HuH-7 (cell line): Measurements from ENCODE around the gene SWAP70.

Experiments used
- DNase-seq: peaks from one replicate; pipeline ENCODE4 v3.0.0; 2011; ENCODE audit warnings: low spot score

The SWAP70 gene

GRCh38 chr11:9777066-9777465 is 113.2 kb downstream of the SWAP70 start:
- DNase-seq = no peak

DNA sequence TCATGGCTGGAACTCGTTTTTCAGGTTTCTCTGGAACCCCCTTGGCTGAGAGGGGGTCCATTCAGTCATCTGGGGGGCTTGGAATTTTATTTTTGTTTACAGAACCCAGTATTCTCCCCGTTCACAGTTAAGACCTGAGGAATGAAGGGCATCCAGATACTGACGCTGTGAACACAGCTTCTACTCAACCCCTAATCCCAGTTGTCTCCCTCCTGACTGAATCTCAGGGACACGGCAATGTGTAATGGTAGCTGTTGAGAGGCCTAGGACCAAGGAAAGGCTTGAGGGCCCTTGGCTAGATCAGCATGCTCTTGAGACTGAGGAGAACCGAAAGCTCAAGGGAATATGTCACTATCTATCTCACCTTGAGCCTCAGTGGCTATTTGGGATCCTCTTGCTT is 113.6 kb downstream of the SWAP70 start:
- DNase-seq = no peak

DNA sequence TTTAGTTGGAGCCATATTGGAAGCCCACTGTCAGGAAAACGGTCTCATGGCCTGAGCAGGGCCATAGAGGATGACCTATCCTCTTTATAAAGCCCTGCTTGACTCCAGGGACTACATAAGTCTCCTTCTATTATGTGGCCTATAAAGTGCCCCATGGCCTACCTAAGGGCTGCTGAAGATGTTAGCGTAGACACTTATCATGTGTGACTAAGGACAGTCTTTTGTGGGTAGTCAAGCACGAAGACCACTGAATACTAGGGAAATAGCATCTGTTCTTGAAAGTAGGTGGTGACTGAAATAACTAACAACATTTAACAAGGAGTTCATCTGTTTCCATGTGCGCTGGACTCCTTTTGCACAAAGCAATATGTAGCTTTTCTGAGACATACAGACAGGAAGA is 117.1 kb downstream of the SWAP70 start:
- DNase-seq = no peak

GRCh38 chr11:9783986-9784385 is 120.1 kb downstream of the SWAP70 start:
- no peak for DNase-seq

DNA sequence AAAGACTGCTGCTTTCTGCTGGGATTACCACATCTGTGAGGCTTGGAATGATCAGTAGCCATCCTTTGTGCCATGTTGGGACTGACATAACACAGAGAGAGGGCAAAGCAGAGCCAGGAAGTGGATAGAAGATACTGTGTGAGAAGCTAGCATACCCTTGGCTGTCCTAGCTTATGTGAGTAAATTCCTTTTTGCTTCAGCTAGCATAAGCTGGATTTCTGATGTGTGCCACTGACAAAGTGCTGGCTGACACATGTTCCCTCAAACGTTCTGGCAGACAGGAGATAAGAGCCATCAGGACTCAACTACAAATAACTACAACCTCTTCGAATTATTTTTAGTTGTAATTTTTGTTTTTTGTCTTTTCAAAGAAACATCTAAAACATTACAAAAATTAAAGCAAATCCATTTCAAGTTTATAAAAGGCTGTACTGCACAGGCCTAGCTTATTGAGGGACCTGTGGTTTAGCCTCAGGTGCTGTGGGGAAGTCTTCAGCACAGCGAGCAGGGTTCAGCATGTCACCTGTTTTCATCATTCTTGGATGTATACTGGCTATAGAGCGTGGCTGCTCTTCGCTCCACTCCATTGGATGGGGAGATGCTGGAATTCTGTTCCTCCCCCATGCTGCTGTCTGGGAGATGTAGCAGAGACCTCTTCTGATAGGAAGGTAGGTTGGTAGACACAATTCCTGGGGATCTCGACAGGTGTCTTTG is 120.9 kb downstream of the SWAP70 start:
- no peak for DNase-seq

DNA sequence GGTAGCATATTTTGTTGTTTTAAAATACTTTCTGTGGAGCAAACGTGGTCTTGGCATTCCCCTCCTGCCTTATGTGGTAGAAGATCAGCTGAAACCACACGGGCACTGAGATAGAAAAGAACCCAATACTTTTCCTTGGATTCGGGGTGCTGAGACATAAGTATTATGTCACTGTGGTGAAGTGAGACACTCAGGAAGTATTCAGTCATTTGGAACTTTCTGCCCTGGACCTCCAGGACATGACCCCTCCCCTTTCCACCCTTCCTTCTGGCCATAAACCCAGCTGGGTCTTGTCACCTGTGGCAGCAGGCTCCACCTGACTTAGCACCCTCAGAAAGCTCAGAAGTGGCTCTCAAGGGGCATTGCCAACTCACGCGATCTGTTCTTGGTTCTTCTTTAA is 123.4 kb downstream of the SWAP70 start:
- DNase-seq = no peak

GRCh38 chr11:9787981-9788521 is 124.2 kb downstream of the SWAP70 start:
- DNase-seq = no peak

DNA sequence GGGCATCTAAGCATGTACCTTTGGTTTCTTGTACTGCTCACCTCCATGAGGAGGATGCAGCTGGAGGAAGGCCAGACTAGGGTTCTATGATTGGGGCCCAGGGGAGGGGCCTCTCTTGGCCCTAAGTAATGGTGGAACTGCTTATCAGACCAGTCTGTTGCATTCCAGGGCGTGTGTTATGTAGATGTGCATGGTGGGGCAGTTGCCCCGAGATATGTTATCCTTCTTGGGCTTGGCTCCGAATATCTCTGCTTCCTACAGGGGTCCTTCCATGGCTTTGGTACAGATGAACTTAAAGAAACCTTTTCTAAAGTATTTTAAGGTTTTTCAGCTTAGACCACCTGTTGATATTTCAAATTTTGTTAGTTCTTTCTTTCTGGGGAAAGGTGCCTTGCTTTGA is 126.0 kb downstream of the SWAP70 start:
- no peak for DNase-seq

GRCh38 chr11:9790703-9791102 is 126.8 kb downstream of the SWAP70 start:
- DNase-seq = no peak

- no peak for DNase-seq
Observed at GRCh38 chr11:9796266-9796665, 132.4 kb downstream of the SWAP70 start.

- DNase-seq = no peak
Observed at GRCh38 chr11:9796854-9797253, 133.0 kb downstream of the SWAP70 start.

DNA sequence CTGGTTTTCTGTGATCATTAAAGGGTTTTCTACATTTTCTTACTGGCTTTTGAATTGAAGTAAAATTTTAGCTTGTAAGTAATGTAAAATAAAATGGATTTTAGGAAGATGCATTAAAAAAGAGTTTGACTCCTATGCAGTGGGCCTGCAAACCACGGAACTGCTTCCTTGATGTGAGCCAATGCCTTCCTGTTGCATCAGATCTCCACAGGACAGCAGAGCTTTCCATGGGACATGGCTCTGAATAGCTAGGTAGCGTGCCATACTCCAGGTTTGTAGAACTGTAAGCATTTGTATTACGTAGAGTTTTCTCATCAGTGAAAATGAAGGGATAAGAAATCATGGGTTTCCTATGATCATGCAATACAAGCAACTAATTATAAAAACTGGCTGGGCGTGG is 133.4 kb downstream of the SWAP70 start:
- no peak for DNase-seq

DNA sequence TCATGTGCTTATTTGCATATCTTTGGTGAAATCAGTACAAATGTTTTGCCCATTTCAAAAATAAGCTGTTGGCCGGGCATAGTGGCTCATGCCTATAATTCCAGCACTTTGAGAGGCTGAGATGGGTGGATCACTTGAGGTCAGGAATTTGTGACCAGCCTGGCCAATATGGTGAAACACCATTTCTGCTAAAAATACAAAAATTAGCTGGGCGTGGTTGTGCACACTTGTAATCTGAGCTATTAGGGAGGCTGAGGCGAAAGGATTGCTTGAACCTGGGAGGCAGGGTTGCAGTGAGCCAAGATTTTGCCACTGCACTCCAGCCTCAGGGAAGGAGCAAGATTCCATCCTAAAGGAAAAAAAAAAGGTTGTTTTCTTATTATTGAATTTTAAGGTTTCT is 136.0 kb downstream of the SWAP70 start:
- DNase-seq = no peak

GRCh38 chr11:9802291-9802861 is 138.5 kb downstream of the SWAP70 start:
- no peak for DNase-seq
